ENCODE data around the gene AMY1C. TPM values are rescaled to one million over a fixed set of nuclear protein-coding genes. Genes with fewer than 3 reads are reported as not detected.
"Not testable (repeated sequence)": the region's sequence is repeated elsewhere in the genome, so short reads cannot be mapped to it uniquely, and the experiment has no call there.

Gene AMY1C
- not detected in 2 replicates for total RNA-seq (2014; rRNA removed; shearing (Covaris generic); ENCODE audit: low replicate concordance)

DNA sequence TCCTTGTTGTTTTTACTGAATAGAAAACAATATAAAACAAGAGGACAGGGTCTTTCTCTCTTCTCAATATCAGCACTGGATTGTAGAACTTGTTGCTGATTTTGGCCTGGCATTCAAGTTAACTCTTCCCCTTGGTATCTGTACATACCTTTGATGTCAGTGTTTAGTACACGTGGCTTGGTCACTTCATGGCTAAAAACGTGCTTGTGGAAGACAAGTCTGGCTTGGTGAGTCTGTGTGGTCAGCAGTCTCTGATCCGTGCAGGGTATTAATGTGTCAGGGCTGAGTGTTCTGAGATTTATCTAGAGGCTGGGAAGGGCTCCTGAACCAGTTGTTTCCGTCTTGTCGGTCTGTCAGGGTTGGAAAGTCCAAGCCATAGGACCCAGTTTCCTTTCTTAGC is at the start of gene AMY1C:
AMY1C (plus strand) TSS at position 301 of the 400 bp plus-strand sequence. CDS start 572 bp downstream, outside the sequence.
- H4K20me1 ChIP-seq (ENCODE audit: insufficient read depth, low read depth, low read length); H3K4me1 ChIP-seq (ENCODE audit: low read length); H3K4me3 ChIP-seq (ENCODE audit: low read length); H3K27me3 ChIP-seq (ENCODE audit: low read length); DNase-seq; H3K79me2 ChIP-seq (ENCODE audit: low read length); H3K27ac ChIP-seq (ENCODE audit: low read length); H3K4me2 ChIP-seq (ENCODE audit: low read depth, low read length, poor library complexity, severe bottlenecking); H3K9ac ChIP-seq (ENCODE audit: low read length); H3K9me2 ChIP-seq (replicated peaks; ENCODE audit: insufficient read depth, low read length); H2AFZ ChIP-seq (ENCODE audit: low read length); H3K9me3 ChIP-seq (ENCODE audit: low read length); H3K36me3 ChIP-seq (ENCODE audit: insufficient read depth, low read length): not testable (repeated sequence)

DNA sequence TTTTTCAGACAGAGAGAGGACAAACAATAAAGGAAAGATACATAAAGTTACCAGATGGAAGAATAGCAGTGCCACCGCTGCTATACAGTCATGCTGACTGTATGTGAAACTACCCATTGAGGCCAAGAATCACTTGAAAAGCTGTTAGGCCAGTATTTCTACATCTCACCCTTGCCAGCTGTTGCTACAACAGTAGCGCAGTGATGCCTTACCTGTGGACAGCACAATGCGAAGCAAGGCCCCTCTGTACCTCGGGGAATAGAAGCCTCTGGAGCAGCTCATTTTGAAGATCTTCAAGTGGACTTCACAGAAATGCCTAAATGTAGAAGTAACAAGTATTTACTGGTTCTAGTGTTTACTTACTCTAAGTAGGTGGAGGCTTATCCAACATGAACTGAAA is 49.0 kb upstream of the AMY1C start:
- not testable (repeated sequence) for H3K27ac ChIP-seq (ENCODE audit: low read length); H3K27me3 ChIP-seq (ENCODE audit: low read length); H3K9ac ChIP-seq (ENCODE audit: low read length); H3K9me2 ChIP-seq (replicated peaks; ENCODE audit: insufficient read depth, low read length); H2AFZ ChIP-seq (ENCODE audit: low read length); DNase-seq; H3K4me1 ChIP-seq (ENCODE audit: low read length); H3K9me3 ChIP-seq (ENCODE audit: low read length); H3K4me3 ChIP-seq (ENCODE audit: low read length); H4K20me1 ChIP-seq (ENCODE audit: insufficient read depth, low read depth, low read length); H3K4me2 ChIP-seq (ENCODE audit: low read depth, low read length, poor library complexity, severe bottlenecking); H3K79me2 ChIP-seq (ENCODE audit: low read length); H3K36me3 ChIP-seq (ENCODE audit: insufficient read depth, low read length)

DNA sequence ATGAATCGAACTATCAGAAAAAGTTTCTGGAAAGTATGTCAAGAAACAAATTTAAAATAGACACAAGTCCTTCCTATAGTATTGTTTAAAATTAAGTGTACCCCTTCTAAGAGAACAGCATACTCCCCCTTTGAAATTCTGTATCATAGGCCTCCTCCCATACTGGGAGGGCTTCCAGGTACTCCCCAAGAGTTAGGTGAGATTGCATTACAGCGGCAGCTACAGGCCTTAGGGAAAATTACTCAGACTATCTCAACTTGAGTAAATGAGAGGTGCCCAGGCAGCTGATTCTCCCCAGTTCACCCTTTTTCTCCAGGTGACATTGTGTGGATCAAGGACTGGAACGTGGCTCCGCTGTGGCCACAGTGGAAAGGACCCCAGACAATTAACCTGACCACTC is 48.4 kb upstream of the AMY1C start:
- H3K27me3 ChIP-seq (ENCODE audit: low read length); H3K4me1 ChIP-seq (ENCODE audit: low read length); H3K79me2 ChIP-seq (ENCODE audit: low read length); H3K9me2 ChIP-seq (replicated peaks; ENCODE audit: insufficient read depth, low read length); H2AFZ ChIP-seq (ENCODE audit: low read length); H3K9ac ChIP-seq (ENCODE audit: low read length); H3K36me3 ChIP-seq (ENCODE audit: insufficient read depth, low read length); H3K4me3 ChIP-seq (ENCODE audit: low read length); H3K9me3 ChIP-seq (ENCODE audit: low read length); H3K27ac ChIP-seq (ENCODE audit: low read length); H4K20me1 ChIP-seq (ENCODE audit: insufficient read depth, low read depth, low read length); H3K4me2 ChIP-seq (ENCODE audit: low read depth, low read length, poor library complexity, severe bottlenecking); DNase-seq: not testable (repeated sequence)

DNA sequence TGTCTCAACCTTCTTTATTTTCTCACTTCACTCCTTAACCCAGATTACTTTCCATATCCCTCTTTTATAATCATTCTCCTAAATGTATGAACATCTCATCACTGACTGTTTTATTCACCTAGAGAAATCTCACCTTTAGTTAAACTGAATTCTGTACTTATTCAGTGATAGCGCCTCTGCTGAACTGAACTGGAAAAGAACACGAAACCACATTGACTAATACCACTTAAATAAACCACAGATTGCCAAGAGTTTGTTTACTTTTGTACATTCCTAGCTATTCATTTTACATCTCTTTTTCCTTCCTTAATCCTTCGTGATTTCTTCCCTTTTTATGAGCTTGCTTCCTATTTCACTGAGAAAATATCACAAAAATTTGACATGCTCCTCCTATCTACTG is 42.0 kb upstream of the AMY1C start:
- H3K9me2 ChIP-seq (replicated peaks; ENCODE audit: insufficient read depth, low read length); H3K4me1 ChIP-seq (ENCODE audit: low read length): not testable (repeated sequence)

DNA sequence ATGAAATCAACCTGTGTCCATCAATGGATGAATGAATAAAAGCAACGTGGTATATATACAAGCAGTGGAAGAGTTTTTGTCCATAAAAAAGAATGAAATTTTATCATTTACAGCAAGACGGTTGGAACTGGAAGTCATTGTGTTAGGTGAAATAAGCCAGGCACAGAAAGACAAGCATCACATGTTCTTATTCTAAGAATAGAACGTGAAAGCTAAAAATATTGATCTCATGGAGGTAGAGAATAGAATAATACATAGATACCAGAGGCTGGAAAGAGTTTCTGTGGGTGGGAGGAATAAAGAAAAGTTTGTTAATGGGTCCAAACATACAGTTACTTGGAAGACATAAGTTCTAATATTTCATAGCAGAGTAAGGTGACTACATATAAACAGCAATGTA is 39.3 kb upstream of the AMY1C start:
- not testable (repeated sequence) for H4K20me1 ChIP-seq (ENCODE audit: insufficient read depth, low read depth, low read length); H3K79me2 ChIP-seq (ENCODE audit: low read length); DNase-seq; H3K27me3 ChIP-seq (ENCODE audit: low read length); H3K9me2 ChIP-seq (replicated peaks; ENCODE audit: insufficient read depth, low read length); H3K4me2 ChIP-seq (ENCODE audit: low read depth, low read length, poor library complexity, severe bottlenecking); H3K27ac ChIP-seq (ENCODE audit: low read length); H2AFZ ChIP-seq (ENCODE audit: low read length); H3K4me1 ChIP-seq (ENCODE audit: low read length); H3K36me3 ChIP-seq (ENCODE audit: insufficient read depth, low read length); H3K9ac ChIP-seq (ENCODE audit: low read length); H3K9me3 ChIP-seq (ENCODE audit: low read length); H3K4me3 ChIP-seq (ENCODE audit: low read length)

More for the DNA sequence above, 42.0 kb upstream of the AMY1C start:
- not testable (repeated sequence) for H3K36me3 ChIP-seq (ENCODE audit: insufficient read depth, low read length); H3K27ac ChIP-seq (ENCODE audit: low read length); H3K9me3 ChIP-seq (ENCODE audit: low read length); DNase-seq; H3K79me2 ChIP-seq (ENCODE audit: low read length); H3K4me2 ChIP-seq (ENCODE audit: low read depth, low read length, poor library complexity, severe bottlenecking); H3K9ac ChIP-seq (ENCODE audit: low read length); H2AFZ ChIP-seq (ENCODE audit: low read length); H4K20me1 ChIP-seq (ENCODE audit: insufficient read depth, low read depth, low read length); H3K4me3 ChIP-seq (ENCODE audit: low read length); H3K27me3 ChIP-seq (ENCODE audit: low read length)

DNA sequence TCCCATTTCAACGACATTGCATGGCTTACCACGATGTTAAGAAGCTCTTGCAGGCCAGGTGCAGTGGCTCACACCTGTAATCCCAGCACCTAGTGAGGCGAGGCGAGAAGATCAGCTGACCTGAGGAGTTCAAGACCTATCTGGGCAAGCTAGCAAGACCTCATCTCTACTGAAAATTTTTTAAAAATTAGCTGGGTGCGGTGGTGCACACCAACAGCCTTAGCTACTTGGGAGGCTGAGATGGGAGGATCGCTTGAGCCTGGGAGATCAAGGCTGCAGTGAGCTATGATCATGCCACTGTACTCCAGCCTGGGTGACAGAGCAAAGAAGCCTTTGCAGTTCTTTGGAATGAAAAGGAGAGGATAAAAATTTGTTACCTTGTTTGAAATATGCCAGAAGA is 32.3 kb upstream of the AMY1C start:
- not testable (repeated sequence) for H4K20me1 ChIP-seq (ENCODE audit: insufficient read depth, low read depth, low read length); DNase-seq; H3K27me3 ChIP-seq (ENCODE audit: low read length); H3K79me2 ChIP-seq (ENCODE audit: low read length); H2AFZ ChIP-seq (ENCODE audit: low read length); H3K27ac ChIP-seq (ENCODE audit: low read length); H3K9ac ChIP-seq (ENCODE audit: low read length); H3K4me2 ChIP-seq (ENCODE audit: low read depth, low read length, poor library complexity, severe bottlenecking); H3K9me2 ChIP-seq (replicated peaks; ENCODE audit: insufficient read depth, low read length); H3K36me3 ChIP-seq (ENCODE audit: insufficient read depth, low read length); H3K9me3 ChIP-seq (ENCODE audit: low read length); H3K4me3 ChIP-seq (ENCODE audit: low read length); H3K4me1 ChIP-seq (ENCODE audit: low read length)

DNA sequence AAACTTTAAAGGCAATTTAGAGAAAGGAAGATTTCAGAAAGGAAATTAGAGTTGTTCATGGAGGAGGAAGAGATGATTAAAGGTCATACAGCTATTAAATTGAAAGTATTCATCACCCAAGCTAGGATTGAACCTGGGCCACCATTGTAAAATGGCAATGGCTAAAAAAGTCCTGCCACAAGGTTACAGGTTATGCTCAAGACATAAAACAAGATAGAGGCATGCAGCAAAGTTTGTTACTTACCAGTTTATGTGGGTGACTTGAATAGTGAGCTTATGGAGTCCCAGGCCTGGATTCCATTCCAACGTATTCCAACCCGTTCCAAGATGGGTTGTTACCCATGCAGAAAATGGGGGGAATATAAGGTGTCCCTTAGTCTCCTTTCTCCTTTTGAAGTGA is 28.2 kb upstream of the AMY1C start:
- H3K27ac ChIP-seq (ENCODE audit: low read length); H3K9me3 ChIP-seq (ENCODE audit: low read length); H4K20me1 ChIP-seq (ENCODE audit: insufficient read depth, low read depth, low read length); DNase-seq; H3K4me3 ChIP-seq (ENCODE audit: low read length); H3K36me3 ChIP-seq (ENCODE audit: insufficient read depth, low read length); H3K79me2 ChIP-seq (ENCODE audit: low read length); H3K4me1 ChIP-seq (ENCODE audit: low read length); H3K27me3 ChIP-seq (ENCODE audit: low read length); H2AFZ ChIP-seq (ENCODE audit: low read length); H3K9me2 ChIP-seq (replicated peaks; ENCODE audit: insufficient read depth, low read length); H3K9ac ChIP-seq (ENCODE audit: low read length); H3K4me2 ChIP-seq (ENCODE audit: low read depth, low read length, poor library complexity, severe bottlenecking): not testable (repeated sequence)

DNA sequence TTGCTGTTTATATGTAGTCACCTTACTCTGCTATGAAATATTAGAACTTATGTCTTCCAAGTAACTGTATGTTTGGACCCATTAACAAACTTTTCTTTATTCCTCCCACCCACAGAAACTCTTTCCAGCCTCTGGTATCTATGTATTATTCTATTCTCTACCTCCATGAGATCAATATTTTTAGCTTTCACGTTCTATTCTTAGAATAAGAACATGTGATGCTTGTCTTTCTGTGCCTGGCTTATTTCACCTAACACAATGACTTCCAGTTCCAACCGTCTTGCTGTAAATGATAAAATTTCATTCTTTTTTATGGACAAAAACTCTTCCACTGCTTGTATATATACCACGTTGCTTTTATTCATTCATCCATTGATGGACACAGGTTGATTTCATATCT is 14.4 kb upstream of the AMY1C start:
- not testable (repeated sequence) for H3K9me3 ChIP-seq (ENCODE audit: low read length); H3K79me2 ChIP-seq (ENCODE audit: low read length); H4K20me1 ChIP-seq (ENCODE audit: insufficient read depth, low read depth, low read length); H3K27me3 ChIP-seq (ENCODE audit: low read length); H2AFZ ChIP-seq (ENCODE audit: low read length); DNase-seq; H3K36me3 ChIP-seq (ENCODE audit: insufficient read depth, low read length); H3K4me3 ChIP-seq (ENCODE audit: low read length); H3K9me2 ChIP-seq (replicated peaks; ENCODE audit: insufficient read depth, low read length); H3K4me2 ChIP-seq (ENCODE audit: low read depth, low read length, poor library complexity, severe bottlenecking); H3K4me1 ChIP-seq (ENCODE audit: low read length); H3K9ac ChIP-seq (ENCODE audit: low read length); H3K27ac ChIP-seq (ENCODE audit: low read length)

DNA sequence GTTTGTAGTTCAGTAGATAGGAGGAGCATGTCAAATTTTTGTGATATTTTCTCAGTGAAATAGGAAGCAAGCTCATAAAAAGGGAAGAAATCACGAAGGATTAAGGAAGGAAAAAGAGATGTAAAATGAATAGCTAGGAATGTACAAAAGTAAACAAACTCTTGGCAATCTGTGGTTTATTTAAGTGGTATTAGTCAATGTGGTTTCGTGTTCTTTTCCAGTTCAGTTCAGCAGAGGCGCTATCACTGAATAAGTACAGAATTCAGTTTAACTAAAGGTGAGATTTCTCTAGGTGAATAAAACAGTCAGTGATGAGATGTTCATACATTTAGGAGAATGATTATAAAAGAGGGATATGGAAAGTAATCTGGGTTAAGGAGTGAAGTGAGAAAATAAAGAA is 11.7 kb upstream of the AMY1C start:
- H3K9ac ChIP-seq (ENCODE audit: low read length); H3K4me1 ChIP-seq (ENCODE audit: low read length); H3K79me2 ChIP-seq (ENCODE audit: low read length); H2AFZ ChIP-seq (ENCODE audit: low read length); H3K27me3 ChIP-seq (ENCODE audit: low read length); H3K4me2 ChIP-seq (ENCODE audit: low read depth, low read length, poor library complexity, severe bottlenecking); H3K27ac ChIP-seq (ENCODE audit: low read length); H3K4me3 ChIP-seq (ENCODE audit: low read length); H3K9me2 ChIP-seq (replicated peaks; ENCODE audit: insufficient read depth, low read length); H3K36me3 ChIP-seq (ENCODE audit: insufficient read depth, low read length); H4K20me1 ChIP-seq (ENCODE audit: insufficient read depth, low read depth, low read length); DNase-seq; H3K9me3 ChIP-seq (ENCODE audit: low read length): not testable (repeated sequence)

All from Karpas-422 (cell line).